Spleen (tissue), 11 donors: ENCODE data around the gene NUDT12. TPM values are rescaled to one million over a fixed set of nuclear protein-coding genes. Genes with fewer than 3 reads are reported as not detected.

ENCODE experiments used
- DNase-seq: peaks from one replicate; pipeline ENCODE4 v3.0.0-alpha.2; 2020
- H3K27ac ChIP-seq, 8 donors: fragments of 200-600 bp; sonication (generic) in 7 of 8; 1 replicate in 4 of 8; 2 replicates in 4 of 8; pipeline versions ENCODE4 v1.5.0 to v1.8.0; 2016 to 2021; ENCODE audit warnings: inconsistent platforms in 4 of 8, mild to moderate bottlenecking in 4 of 8, moderate library complexity in 1 of 8
- H3K27me3 ChIP-seq, 7 donors: fragments of 200-600 bp; sonication (generic) in 6 of 7; replicated peaks in 1 of 7; 1 replicate in 4 of 7; 2 replicates in 3 of 7; pipeline versions ENCODE4 v1.5.0 to v1.8.0; 2016 to 2021; ENCODE audit warnings: inconsistent platforms in 3 of 7, mild to moderate bottlenecking in 1 of 7
- H3K36me3 ChIP-seq, 6 donors: fragments of 200-600 bp; sonication (generic) in 5 of 6; 1 replicate in 4 of 6; 2 replicates in 2 of 6; pipeline versions ENCODE4 v1.5.0 to v1.8.0; 2016 to 2021; ENCODE audit warnings: inconsistent platforms in 2 of 6
- H3K4me1 ChIP-seq, 6 donors: fragments of 200-600 bp; sonication (generic) in 5 of 6; 1 replicate in 3 of 6; 2 replicates in 3 of 6; pipeline versions ENCODE4 v1.5.0 to v1.8.0; 2016 to 2021; ENCODE audit warnings: inconsistent platforms in 3 of 6
- H3K4me3 ChIP-seq, 8 donors: fragments of 200-600 bp; sonication (generic) in 7 of 8; 1 replicate in 4 of 8; 2 replicates in 4 of 8; pipeline versions ENCODE4 v1.5.0 to v1.8.0; 2016 to 2021; ENCODE audit warnings: inconsistent platforms in 4 of 8, mild to moderate bottlenecking in 4 of 8, moderate library complexity in 2 of 8
- H3K9me3 ChIP-seq, 8 donors: fragments of 200-600 bp; sonication (generic) in 7 of 8; 1 replicate in 4 of 8; 2 replicates in 4 of 8; pipeline versions ENCODE4 v1.5.0 to v1.8.0; 2016 to 2021; ENCODE audit warnings: inconsistent platforms in 4 of 8
- CTCF ChIP-seq, 11 experiments: fragments of 200-600 bp in 7 of 11; fragments of 450-650 bp in 4 of 11; sonication (generic) in 4 of 11; IDR thresholded peaks in 8 of 11; conservative IDR thresholded peaks in 3 of 11; 1 replicate in 7 of 11; 2 replicates in 4 of 11; pipeline versions ENCODE4 v1.4.0 to v1.8.0; 2016 to 2021; ENCODE audit warnings: antibody characterized with exemption in 11 of 11, inconsistent platforms in 4 of 11, mild to moderate bottlenecking in 1 of 11
- POLR2A ChIP-seq, 3 donors: fragments of 450-650 bp; IDR thresholded peaks; one replicate each; pipeline ENCODE4 v1.5.1; 2017; ENCODE audit warnings: antibody characterized with exemption in 3 of 3, mild to moderate bottlenecking in 1 of 3
- POLR2AphosphoS5 ChIP-seq, 3 donors: sonication (generic); formaldehyde crosslinking; IDR thresholded peaks; one replicate each; pipeline ENCODE4 v1.5.1; 2017; ENCODE audit warnings: antibody characterized with exemption in 3 of 3
- WGBS, 5 donors: extraction: QIAGEN DNeasy Blood & Tissue Kit in 3 of 5; methylation state at CpG; one replicate each; pipeline versions ENCODE4 v1.1.5 to v1.1.7; 2013 to 2018; 5-methylcytosine and 5-hydroxymethylcytosine counted together
- intact Hi-C: fragments of 100-400 bp; cut with DNase I; formaldehyde crosslinking; loops from one replicate; pipeline ENCODE4 v1.15.0; 2023; ENCODE audit warnings: low total_unique reads
- polyA plus RNA-seq, 3 donors: library from polyadenylated mRNA; stranded (reverse); fragments of 200-250 nt; gene quantifications; one replicate each; pipeline ENCODE4 v1.2.1, GENCODE V29; 2013
- total RNA-seq, 7 donors: library from RNA; depleted of rRNA in 3 of 7; stranded (reverse); fragments of >200 nt in 3 of 7; fragmentation: NEBNext Ultra II Directional in 4 of 7; extraction: Animal tissue kit (Norgen Biotek cat#: 25700) in 4 of 7; gene quantifications; one replicate each; pipeline versions ENCODE4 v1.1.0 to v1.2.1, GENCODE V29; 2016 to 2021
- donor health status: healthy with polysubstance abuse.
- donor health status: DM: no; HTN: no; CAD: no; lungs with moderate emphysema.
- donor health status: DM: no; HTN: no; CAD: no.
- donor health status: Bipolar disorder and iron deficiency.
- donor health status: healthy.
- donor health status: DM: no; HTN: no; CAD: no.
- donor health status: DM: yes; HTN: yes; CAD: no.

Gene NUDT12
- total and polyA plus RNA-seq, 10 donors: 3.0 to 13.1 (median 5.2) TPM

- DNase-seq: no peak
- Histone ChIP-seq H3K27me3 (peaks cover 0 to 3% (median 0%) of the 10 kb centered on the region in 7 donors), H3K4me1 (no peaks in the 10 kb centered on the region), H3K4me3 (no peak overlapping the region), H3K36me3 (no peaks in the 10 kb centered on the region), H3K27ac (no peak overlapping the region), H3K9me3 (no peaks in the 10 kb centered on the region)
- whole genome bisulfite sequencing, 5 donors: 76 to 89% (median 81%) methylated on average over 2 of the region's 2 CpGs
- no peak for TF ChIP-seq CTCF (IDR thresholded peaks at IDR 0.05 in 8 of 11, conservative IDR thresholded peaks at IDR 0.05 in 3 of 11)
- TF ChIP-seq POLR2A (IDR thresholded peaks at IDR 0.05): no peak
- no peak for TF ChIP-seq POLR2AphosphoS5 (IDR thresholded peaks at IDR 0.05)
- intact Hi-C loops: no loop called here
Measured at GRCh38 chr5:103532086-103532734, 30.4 kb downstream of the NUDT12 start.

- no peak overlapping the region for H3K4me3 ChIP-seq
- DNase-seq: no peak
- intact Hi-C loops: no loop called here
- TF ChIP-seq CTCF (IDR thresholded peaks at IDR 0.05 in 8 of 11, conservative IDR thresholded peaks at IDR 0.05 in 3 of 11) (no peak), POLR2AphosphoS5 (IDR thresholded peaks at IDR 0.05) (no peak), POLR2A (IDR thresholded peaks at IDR 0.05) (no peak)
- H3K27ac ChIP-seq: no peak overlapping the region
- peaks cover 0 to 3% (median 0%) of the 10 kb centered on the region in 7 donors for H3K27me3 ChIP-seq
- H3K4me1 ChIP-seq: no peaks in the 10 kb centered on the region
- no peaks in the 10 kb centered on the region for H3K9me3 ChIP-seq
- WGBS, 5 donors: 75 to 87% (median 76%) methylated on average over 6 of the region's 6 CpGs
- H3K36me3 ChIP-seq: no peaks in the 10 kb centered on the region
Measured at GRCh38 chr5:103526164-103526915, 36.2 kb downstream of the NUDT12 start.

- no peak for TF ChIP-seq CTCF (IDR thresholded peaks at IDR 0.05 in 8 of 11, conservative IDR thresholded peaks at IDR 0.05 in 3 of 11)
- no peak for TF ChIP-seq POLR2AphosphoS5 (IDR thresholded peaks at IDR 0.05)
- TF ChIP-seq POLR2A (IDR thresholded peaks at IDR 0.05): no peak
- H3K9me3 ChIP-seq: no peaks in the 10 kb centered on the region
- no peak for DNase-seq
- H3K27me3 ChIP-seq: peaks cover 0 to 3% (median 0%) of the 10 kb centered on the region in 7 donors
- H3K4me1 ChIP-seq: no peaks in the 10 kb centered on the region
- no peak overlapping the region for H3K27ac ChIP-seq
- intact Hi-C loops: no loop called here
- H3K36me3 ChIP-seq: no peaks in the 10 kb centered on the region
- WGBS, 5 donors: 38 to 78% (median 57%) methylated on average over 1 of the region's 1 CpG
- H3K4me3 ChIP-seq: no peak overlapping the region
Measured at GRCh38 chr5:103525361-103525760, 37.2 kb downstream of the NUDT12 start.

GRCh38 chr5:103523319-103523718 lies 39.3 kb downstream of the NUDT12 start:
- Histone ChIP-seq H3K9me3 (no peaks in the 10 kb centered on the region), H3K36me3 (no peaks in the 10 kb centered on the region), H3K27ac (no peak overlapping the region), H3K4me3 (no peak overlapping the region), H3K27me3 (peaks cover 0 to 3% (median 0%) of the 10 kb centered on the region in 7 donors), H3K4me1 (no peaks in the 10 kb centered on the region)
- TF ChIP-seq POLR2A (IDR thresholded peaks at IDR 0.05) (no peak), POLR2AphosphoS5 (IDR thresholded peaks at IDR 0.05) (no peak), CTCF (IDR thresholded peaks at IDR 0.05 in 8 of 11, conservative IDR thresholded peaks at IDR 0.05 in 3 of 11) (no peak)
- 86 to 95% (median 93%) methylated on average over 3 of the region's 3 CpGs for WGBS, 5 donors
- intact Hi-C loops: no loop called here
- no peak for DNase-seq
